ENCODE data around the gene ARHGAP24.
"Not testable (repeated sequence)": the region's sequence is repeated elsewhere in the genome, so short reads cannot be mapped to it uniquely, and the experiment has no call there.

Gene ARHGAP24

DNA sequence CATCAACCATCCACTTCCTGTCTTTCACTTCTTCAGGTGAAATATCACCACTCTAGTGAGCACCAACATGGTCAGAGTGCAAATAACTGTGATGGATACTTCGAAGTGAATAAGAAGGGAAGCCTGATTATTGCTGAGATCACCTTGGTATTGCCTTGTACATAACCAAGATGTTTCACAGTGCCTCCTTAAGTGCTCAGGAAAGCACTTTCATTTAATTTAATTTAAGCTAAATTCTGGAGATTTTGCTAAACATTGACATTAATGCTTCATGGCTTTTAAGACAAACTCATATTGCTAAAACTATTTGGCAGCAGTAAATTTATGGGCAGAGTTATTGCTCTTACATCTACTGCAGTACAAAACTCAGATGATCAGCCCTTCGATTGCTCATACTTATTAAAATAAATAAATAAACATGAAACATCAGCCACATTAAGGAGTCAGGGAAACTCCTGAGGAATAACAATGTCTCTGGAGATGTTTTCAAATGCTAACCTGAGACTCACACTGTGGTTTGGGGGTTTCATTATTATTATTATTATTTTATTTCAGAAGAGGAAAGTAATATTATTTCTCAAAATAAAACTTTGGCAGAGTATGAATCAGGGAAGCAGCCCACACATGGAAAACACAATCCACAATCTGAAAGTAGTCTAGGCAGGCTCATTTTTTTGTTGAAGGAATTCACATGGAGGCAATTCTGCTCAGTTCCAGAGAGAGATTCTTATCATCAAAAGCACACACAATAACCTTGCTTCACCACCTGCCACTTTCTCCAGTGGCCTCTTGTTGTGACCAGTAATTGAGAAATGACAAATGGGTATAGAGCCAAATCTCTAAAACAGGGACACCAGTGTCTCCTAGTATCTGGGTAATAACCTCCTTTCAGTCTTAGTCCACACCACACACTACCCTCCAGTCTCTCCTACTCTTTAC lies 540.7 kb downstream of the ARHGAP24 start:
- DNase-seq (ENCODE audit: low read depth in 2 of 2) = no peak

- no peak for DNase-seq (ENCODE audit: low read depth in 2 of 2)
Observed at GRCh38 chr4:86019362-86019761, 544.4 kb downstream of the ARHGAP24 start.

DNA sequence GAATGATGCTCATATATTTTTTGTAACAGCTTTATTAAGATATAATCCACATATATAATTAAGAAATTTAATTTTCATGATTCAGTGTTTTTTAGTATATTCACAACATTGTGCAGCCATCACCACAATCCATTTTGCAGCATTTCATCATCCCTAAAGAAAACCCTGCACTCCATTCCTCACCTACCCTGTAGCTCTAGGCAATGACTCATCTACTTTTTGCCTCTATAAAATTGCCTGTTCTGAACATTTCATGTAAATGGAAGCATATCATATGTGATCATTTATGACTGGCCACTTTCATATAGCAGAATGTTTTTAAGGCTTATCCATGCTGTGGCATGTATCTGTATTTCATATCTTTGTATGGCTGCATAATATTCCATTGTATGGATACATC lies 545.0 kb downstream of the ARHGAP24 start:
- no peak for DNase-seq (ENCODE audit: low read depth in 2 of 2)

DNA sequence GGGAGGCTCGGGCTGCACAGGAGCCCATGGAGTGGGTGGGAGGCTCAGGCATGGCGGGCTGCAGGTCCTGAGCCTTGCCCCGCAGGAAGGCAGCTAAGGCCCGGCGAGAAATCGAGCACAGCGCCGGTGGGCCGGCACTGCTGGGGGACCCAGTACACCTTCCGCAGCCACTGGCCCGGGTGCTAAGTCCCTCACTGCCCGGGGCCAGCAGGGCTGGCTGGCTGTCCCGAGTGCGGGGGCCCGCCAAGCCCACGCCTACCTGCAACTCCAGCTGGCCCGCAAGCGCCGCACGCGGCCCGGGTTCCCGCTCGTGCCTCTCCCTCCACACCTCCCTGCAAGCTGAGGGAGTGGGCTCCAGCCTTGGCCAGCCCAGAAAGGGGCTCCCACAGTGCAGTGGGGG lies 546.7 kb downstream of the ARHGAP24 start:
- DNase-seq (ENCODE audit: low read depth in 2 of 2) = not testable (repeated sequence)

- DNase-seq (ENCODE audit: low read depth in 2 of 2) = no peak
Observed at GRCh38 chr4:86026720-86027119, 551.8 kb downstream of the ARHGAP24 start.

GRCh38 chr4:86031927-86032326 lies 557.0 kb downstream of the ARHGAP24 start:
- DNase-seq (ENCODE audit: low read depth in 2 of 2) = no peak

GRCh38 chr4:86032476-86033022 lies 557.6 kb downstream of the ARHGAP24 start:
- DNase-seq (ENCODE audit: low read depth in 2 of 2) = peak; percentile 80 to 86

GRCh38 chr4:86033171-86033570 lies 558.2 kb downstream of the ARHGAP24 start:
- DNase-seq (ENCODE audit: low read depth in 2 of 2) = peak; percentile 46 to 49

DNA sequence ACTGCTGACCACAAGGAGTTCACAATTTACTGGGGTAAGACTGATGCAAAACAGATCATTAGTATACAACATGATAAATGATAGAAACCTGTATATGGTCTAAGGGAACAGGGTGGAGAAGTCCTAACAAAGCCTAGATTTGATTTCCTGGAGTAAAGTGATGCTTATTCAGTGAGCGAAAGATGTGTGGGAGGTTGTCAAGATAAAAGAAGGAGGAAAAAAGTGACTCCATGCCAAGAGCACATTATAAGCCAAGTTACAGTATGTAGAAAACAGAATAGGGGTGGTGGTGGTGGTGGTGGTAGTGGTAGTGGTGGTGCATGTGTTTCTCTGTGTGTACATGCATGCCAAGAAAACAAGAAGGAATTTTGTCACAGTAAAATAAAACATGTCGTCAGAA lies 559.7 kb downstream of the ARHGAP24 start:
- no peak for DNase-seq (ENCODE audit: low read depth in 2 of 2)

DNA sequence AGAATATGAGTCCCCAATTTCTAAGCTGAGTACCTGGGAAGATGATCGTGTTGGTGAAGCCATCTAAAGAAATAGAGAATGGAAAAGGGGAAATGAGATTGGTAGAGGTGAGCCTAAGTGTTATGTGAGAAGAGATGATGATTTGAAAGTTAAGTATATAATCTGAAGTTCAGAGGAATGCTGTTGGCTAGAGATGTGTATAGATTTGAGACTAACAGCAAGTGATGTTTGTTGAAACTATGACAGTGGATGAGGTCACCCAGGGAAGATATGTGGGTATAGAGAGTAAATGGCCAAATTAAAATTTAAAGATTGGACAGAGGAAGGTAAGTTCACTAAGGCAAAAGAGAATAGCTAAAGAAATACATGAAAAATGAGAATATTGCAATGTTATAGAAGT lies 560.7 kb downstream of the ARHGAP24 start:
- DNase-seq (ENCODE audit: low read depth in 2 of 2) = no peak

DNA sequence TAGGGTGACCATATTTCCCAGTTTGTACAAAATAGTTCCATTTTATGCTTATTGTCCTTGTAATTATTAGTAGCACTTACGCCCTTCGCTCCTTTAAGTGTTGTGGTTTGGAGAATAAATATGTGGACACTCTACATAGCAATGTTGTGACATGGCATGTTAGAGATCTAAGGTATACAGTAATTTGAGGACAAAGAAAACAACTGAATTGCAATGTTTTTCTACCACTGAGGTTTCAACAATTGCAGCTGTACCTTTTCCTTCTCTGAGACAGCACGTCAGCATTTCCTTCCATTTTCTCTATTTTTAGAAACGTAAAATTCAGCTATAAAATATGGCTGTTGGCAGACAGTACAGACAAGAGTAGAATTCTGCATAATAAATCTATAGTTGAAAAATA lies 561.8 kb downstream of the ARHGAP24 start:
- no peak for DNase-seq (ENCODE audit: low read depth in 2 of 2)

DNA sequence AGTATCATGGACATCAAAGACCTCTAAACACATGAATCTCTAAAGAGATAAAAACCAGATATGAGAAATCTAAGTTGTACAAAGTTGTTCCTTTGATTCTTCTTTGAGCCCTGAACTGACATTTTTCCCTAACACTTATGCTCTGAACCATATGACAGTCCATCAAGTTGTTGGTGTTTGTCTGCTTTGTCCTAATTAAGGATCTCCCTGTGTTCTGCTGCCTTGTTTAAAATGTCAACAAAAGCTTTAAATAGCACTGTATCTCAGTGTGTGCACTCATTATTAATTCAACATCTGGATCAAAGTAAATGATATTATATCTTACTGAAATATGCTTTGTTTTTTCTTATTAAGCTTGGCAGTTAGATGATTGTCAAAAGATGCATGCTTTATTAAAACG lies 563.1 kb downstream of the ARHGAP24 start:
- DNase-seq (ENCODE audit: low read depth in 2 of 2) = no peak

DNA sequence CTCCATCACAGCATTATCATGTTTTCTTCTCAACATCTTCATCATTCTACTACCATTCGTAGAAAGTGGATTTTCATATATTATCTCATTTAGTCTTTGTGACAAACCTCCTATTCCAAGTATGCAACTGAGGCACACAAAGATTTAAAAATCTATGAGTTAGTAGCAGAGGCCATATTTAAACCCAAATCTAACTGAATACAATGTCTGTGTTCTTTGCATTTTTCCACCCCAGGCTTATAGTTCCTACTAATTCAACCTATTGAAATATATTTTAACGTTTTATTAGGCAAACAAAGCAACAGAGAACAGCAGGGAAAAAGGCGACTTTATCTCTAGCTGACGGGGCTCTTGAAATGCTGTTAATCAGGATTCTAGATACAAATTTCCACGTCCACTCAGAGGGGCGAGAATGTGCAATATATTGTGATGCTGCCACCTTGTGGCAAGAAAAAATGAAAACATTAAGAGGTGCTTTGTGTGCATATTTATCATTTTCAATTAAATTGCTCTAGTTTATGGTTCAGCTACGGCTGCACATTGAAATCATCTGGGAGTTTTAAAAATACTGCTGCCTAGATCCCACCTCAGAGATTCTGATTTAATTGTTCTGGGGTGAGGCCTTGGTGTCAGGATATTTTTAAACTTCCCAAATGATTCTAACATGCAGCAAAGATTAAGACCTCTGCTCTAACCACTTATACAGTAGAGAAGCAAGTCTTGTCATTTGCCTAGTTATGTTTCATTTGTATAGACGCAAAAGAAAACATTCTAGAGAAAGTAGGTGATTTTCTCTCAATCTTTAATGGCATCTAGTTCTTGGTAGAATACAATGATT lies 569.0 kb downstream of the ARHGAP24 start:
- DNase-seq (ENCODE audit: low read depth in 2 of 2) = no peak

GRCh38 chr4:86044593-86044985 lies 569.6 kb downstream of the ARHGAP24 start:
- no peak for DNase-seq (ENCODE audit: low read depth in 2 of 2)

GRCh38 chr4:86048426-86048825 lies 573.5 kb downstream of the ARHGAP24 start:
- peak in 1 of 2 experiments; percentile 24 for DNase-seq (ENCODE audit: low read depth in 2 of 2)

- no peak for DNase-seq (ENCODE audit: low read depth in 2 of 2)
Observed at GRCh38 chr4:86050496-86050895, 575.5 kb downstream of the ARHGAP24 start.
